HepG2 (cell line): Measurements from ENCODE around the gene RPSA. TPM values are rescaled to one million over a fixed set of nuclear protein-coding genes. Genes with fewer than 3 reads are reported as not detected.

ENCODE experiments used
- ATAC-seq: fragments of 200-7000 bp; cut with Tn5 transposase; 3 replicates; pipeline ENCODE4 v1.9.1; 2020; ENCODE audit warnings: mild to moderate bottlenecking, moderate library complexity
- BruUV-seq: library from RNA; stranded (reverse); fragments of 400-500 nt; replicated peaks from 2 replicates; lab custom pipeline; 2021; lab: Mats Ljungman, UMichigan
- CTCF ChIA-PET: fragments of 300-600 bp; formaldehyde crosslinking; extraction: SDS; loops from one replicate; lab custom pipeline; 2021; ENCODE audit warnings: low total read pairs, inconsistent platforms, low intra/inter-chr PET ratio; lab: Yijun Ruan, JAX
- POLR2A ChIA-PET: fragments of 350-600 bp; sonication (Branson Sonifier 250); formaldehyde crosslinking; loops from one replicate; lab custom pipeline; 2020; ENCODE audit warnings: antibody characterized with exemption, inconsistent platforms; lab: Yijun Ruan, JAX
- DNase-seq: peaks from one replicate; pipeline ENCODE4 v3.0.0-alpha.2; 2015; ENCODE audit warnings: low spot score
- FAIRE-seq: peaks from 3 replicates; lab custom pipeline; 2011; peaks lifted over from hg19 to GRCh38; lab: Jason Lieb, UNC
- H2AFZ ChIP-seq: one replicate; pipeline ENCODE4 v1.6.1; 2011; ENCODE audit warnings: low read length, inconsistent platforms
- H3K27ac ChIP-seq: fragments of 300-600 bp; 3 replicates; pipeline ENCODE4 v1.8.0; 2011; ENCODE audit warnings: mixed run types, mild to moderate bottlenecking, mixed read lengths, low read length, inconsistent platforms; ENCODE audit not compliant: insufficient read depth; ENCODE audit errors: extremely low read length
- H3K27me3 ChIP-seq, 2 experiments: fragments of 200-600 bp in 1 of 2; 2 replicates in 1 of 2; 3 replicates in 1 of 2; pipeline versions ENCODE4 v1.6.0 to v1.8.0; 2011; ENCODE audit warnings: low read length in 2 of 2, mild to moderate bottlenecking in 2 of 2, moderate library complexity in 2 of 2, inconsistent platforms in 1 of 2; ENCODE audit not compliant: insufficient read depth in 2 of 2, control insufficient read depth in 1 of 2
- H3K36me3 ChIP-seq, 2 experiments: fragments of 200-600 bp in 1 of 2; replicated peaks in 1 of 2; 2 replicates in 1 of 2; 3 replicates in 1 of 2; pipeline versions ENCODE4 v1.5.1 to v1.8.0; 2011; ENCODE audit warnings: low read length in 2 of 2, inconsistent platforms in 1 of 2; ENCODE audit not compliant: insufficient read depth in 2 of 2, control insufficient read depth in 1 of 2
- H3K4me1 ChIP-seq: 2 replicates; pipeline ENCODE4 v1.5.1; 2012; ENCODE audit warnings: low read length, inconsistent platforms; ENCODE audit not compliant: insufficient read depth
- H3K4me2 ChIP-seq: 2 replicates; pipeline ENCODE4 v1.6.0; 2011; ENCODE audit warnings: low read depth, low read length, inconsistent platforms
- H3K4me3 ChIP-seq, 3 experiments: fragments of 200-600 bp in 1 of 3; sonication (generic), shearing (Covaris generic) in 1 of 3; replicated peaks in 1 of 3; 2 replicates each; pipeline ENCODE4 v1.5.1; 2011 to 2016; ENCODE audit warnings: low read length in 3 of 3, inconsistent platforms in 2 of 3, low read depth in 2 of 3, mild to moderate bottlenecking in 2 of 3, control low read depth in 1 of 3, mixed read lengths in 1 of 3; ENCODE audit not compliant: insufficient read depth in 1 of 3
- H3K79me2 ChIP-seq: one replicate; pipeline ENCODE4 v1.6.1; 2011; ENCODE audit warnings: low read length, inconsistent platforms; ENCODE audit not compliant: insufficient read depth
- H3K9ac ChIP-seq: 2 replicates; pipeline ENCODE4 v1.6.0; 2011; ENCODE audit warnings: mild to moderate bottlenecking, low read depth, low read length, inconsistent platforms; ENCODE audit not compliant: insufficient read depth
- H3K9me3 ChIP-seq: 2 replicates; pipeline ENCODE4 v1.5.1; 2012; ENCODE audit warnings: mild to moderate bottlenecking, low read length
- H4K20me1 ChIP-seq: 2 replicates; pipeline ENCODE4 v1.6.0; 2011; ENCODE audit warnings: inconsistent platforms, mild to moderate bottlenecking, low read length, moderate library complexity; ENCODE audit not compliant: insufficient read depth
- AGO2 ChIP-seq: fragments of 200-400 bp; formaldehyde crosslinking; optimal IDR thresholded peaks from 2 replicates; pipeline ENCODE3; 2017; ENCODE audit warnings: mild to moderate bottlenecking, low read depth, low read length, moderate library complexity
- CHD2 ChIP-seq: IDR thresholded peaks from 2 replicates; pipeline ENCODE4 v1.6.1; 2011; ENCODE audit warnings: low read depth, low read length, improper control_type of control experiment
- ELF4 ChIP-seq: sonication (generic); formaldehyde crosslinking; IDR thresholded peaks from 2 replicates; pipeline ENCODE4 v1.5.0; 2020; ENCODE audit warnings: missing genetic modification reagents, mild to moderate bottlenecking, moderate library complexity, borderline replicate concordance
- MZF1 ChIP-seq: sonication (generic); formaldehyde crosslinking; IDR thresholded peaks from 2 replicates; pipeline ENCODE4 v1.8.1; 2023; ENCODE audit warnings: mild to moderate bottlenecking, missing genetic modification reagents, borderline replicate concordance
- NPAS2 ChIP-seq: sonication (generic); formaldehyde crosslinking; IDR thresholded peaks from 2 replicates; pipeline ENCODE4 v1.8.0; 2022; ENCODE audit warnings: mild to moderate bottlenecking, missing genetic modification reagents, borderline replicate concordance
- SALL1 ChIP-seq: sonication (generic); formaldehyde crosslinking; IDR thresholded peaks from 2 replicates; pipeline ENCODE4 v1.8.0; 2022; ENCODE audit warnings: mild to moderate bottlenecking, missing genetic modification reagents
- TGIF2 ChIP-seq: IDR thresholded peaks from 2 replicates; pipeline ENCODE4 v1.6.1; 2016; ENCODE audit warnings: control low read depth, missing compliant biosample characterization
- ZNF768 ChIP-seq: sonication (generic); formaldehyde crosslinking; IDR thresholded peaks from 2 replicates; pipeline ENCODE4 v1.4.0; 2020; ENCODE audit warnings: missing genetic modification reagents
- ZSCAN31 ChIP-seq: sonication (generic); formaldehyde crosslinking; IDR thresholded peaks from 2 replicates; pipeline ENCODE4 v1.5.0; 2020; ENCODE audit warnings: low read depth, mild to moderate bottlenecking, missing genetic modification reagents
- WGBS: methylation state at CpG from one replicate; pipeline ENCODE4 v1.1.6; 2017; ENCODE audit warnings: low lambda C conversion rate; 5-methylcytosine and 5-hydroxymethylcytosine counted together
- in situ Hi-C: cut with HindIII; loops from 2 replicates; pipeline ENCODE4 v1.10.0; 2017; ENCODE audit warnings: low pct_unique_long_range_greater_than_20kb; ENCODE audit not compliant: extremely low pct_ligation_motif_present
- intact Hi-C: fragments of 100-400 bp; cut with micrococcal nuclease; formaldehyde crosslinking; loops from one replicate; pipeline ENCODE4 v1.10.0; 2022; ENCODE audit not compliant: unreplicated experiment
- polyA plus RNA-seq, 8 experiments: library from polyadenylated mRNA; depleted of rRNA in 3 of 8; stranded (reverse) in 7 of 8; unstranded in 1 of 8; fragments of >200 nt; fragmentation: Illumina TruSeq in 4 of 8; extraction: Trizol in 4 of 8; gene quantifications; 2 replicates each; pipeline versions ENCODE4 v1.2.1 to v1.2.3, GENCODE V29; 2011 to 2016; ENCODE audit warnings: low read depth in 4 of 8, missing spikeins in 1 of 8, mixed read lengths in 1 of 8; ENCODE audit not compliant: insufficient read depth in 1 of 8
- total RNA-seq, 5 experiments: library from RNA; depleted of rRNA; stranded (reverse); fragments of >200 nt; fragmentation: Illumina TruSeq; extraction: Trizol; gene quantifications; 2 replicates each; pipeline ENCODE4 v1.2.3, GENCODE V29; 2016; ENCODE audit warnings: low read depth in 1 of 5
- TF ChIP-seq, protein P1 (sequence below): sonication (generic); formaldehyde crosslinking; IDR thresholded peaks from 2 replicates; pipeline ENCODE4 v1.5.1; 2020; ENCODE audit warnings: mild to moderate bottlenecking, missing genetic modification reagents, moderate library complexity
- TF ChIP-seq, protein P2 (sequence below): sonication (generic); formaldehyde crosslinking; IDR thresholded peaks from 2 replicates; pipeline ENCODE4 v1.4.0; 2020; ENCODE audit warnings: missing genetic modification reagents, borderline replicate concordance

Gene RPSA
- total and polyA plus RNA-seq, 2 of the 13 experiments (the other 11 are each of a cell fraction or from before 2014, with no cell fraction given), result 1,683 to 3,226 TPM

DNA sequence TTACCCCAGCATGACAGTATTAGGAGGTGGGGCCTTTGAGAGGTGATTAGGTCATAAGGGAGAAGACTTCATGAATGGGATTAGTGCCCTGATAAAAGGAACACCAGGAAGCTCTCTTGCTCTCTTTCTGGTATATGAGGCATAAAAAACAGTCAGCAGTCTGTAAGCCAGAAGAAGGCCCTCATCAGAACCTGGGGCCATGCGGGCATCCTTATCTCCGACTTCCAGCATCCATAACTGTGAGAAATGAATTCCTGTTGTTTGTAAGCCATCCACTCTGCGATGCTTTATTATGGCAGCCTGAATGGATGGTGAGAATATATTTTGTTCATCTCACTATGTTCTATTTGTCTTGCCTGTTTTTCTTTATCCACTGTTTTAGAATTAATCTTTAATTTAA lies 43.3 kb downstream of the RPSA start:
- in situ Hi-C loops, result loop anchor here (5.0 kb wide), 1 partner anchor 53 kb away; no protein-coding TSS in a partner anchor

More for the DNA sequence above, 43.3 kb downstream of the RPSA start:
- WGBS, result 20% methylated on average over 3 of the region's 3 CpGs
- Histone ChIP-seq H2AFZ (no peak overlapping the region), H3K79me2 (no peaks in the 10 kb centered on the region), H3K36me3 (no peaks in the 10 kb centered on the region), H3K4me1 (no peaks in the 10 kb centered on the region), H4K20me1 (no peaks in the 10 kb centered on the region), H3K27ac (no peak overlapping the region), H3K4me2 (no peak overlapping the region), H3K9ac (no peak overlapping the region), H3K4me3 (no peak overlapping the region), H3K9me3 (no peaks in the 10 kb centered on the region), H3K27me3 (no peaks in the 10 kb centered on the region; a peak in 2 of 5 replicates)
- no peak for TF ChIP-seq MZF1 (CRISPR knock-in tag)
- no peak for TF ChIP-seq ELF4
- no peak for TF ChIP-seq AGO2
- TF ChIP-seq TGIF2 (CRISPR knock-in tag), result no peak
- no peak for TF ChIP-seq CHD2
- no peak for TF ChIP-seq ZSCAN31 (CRISPR knock-in tag)
- TF ChIP-seq, protein P1, sequence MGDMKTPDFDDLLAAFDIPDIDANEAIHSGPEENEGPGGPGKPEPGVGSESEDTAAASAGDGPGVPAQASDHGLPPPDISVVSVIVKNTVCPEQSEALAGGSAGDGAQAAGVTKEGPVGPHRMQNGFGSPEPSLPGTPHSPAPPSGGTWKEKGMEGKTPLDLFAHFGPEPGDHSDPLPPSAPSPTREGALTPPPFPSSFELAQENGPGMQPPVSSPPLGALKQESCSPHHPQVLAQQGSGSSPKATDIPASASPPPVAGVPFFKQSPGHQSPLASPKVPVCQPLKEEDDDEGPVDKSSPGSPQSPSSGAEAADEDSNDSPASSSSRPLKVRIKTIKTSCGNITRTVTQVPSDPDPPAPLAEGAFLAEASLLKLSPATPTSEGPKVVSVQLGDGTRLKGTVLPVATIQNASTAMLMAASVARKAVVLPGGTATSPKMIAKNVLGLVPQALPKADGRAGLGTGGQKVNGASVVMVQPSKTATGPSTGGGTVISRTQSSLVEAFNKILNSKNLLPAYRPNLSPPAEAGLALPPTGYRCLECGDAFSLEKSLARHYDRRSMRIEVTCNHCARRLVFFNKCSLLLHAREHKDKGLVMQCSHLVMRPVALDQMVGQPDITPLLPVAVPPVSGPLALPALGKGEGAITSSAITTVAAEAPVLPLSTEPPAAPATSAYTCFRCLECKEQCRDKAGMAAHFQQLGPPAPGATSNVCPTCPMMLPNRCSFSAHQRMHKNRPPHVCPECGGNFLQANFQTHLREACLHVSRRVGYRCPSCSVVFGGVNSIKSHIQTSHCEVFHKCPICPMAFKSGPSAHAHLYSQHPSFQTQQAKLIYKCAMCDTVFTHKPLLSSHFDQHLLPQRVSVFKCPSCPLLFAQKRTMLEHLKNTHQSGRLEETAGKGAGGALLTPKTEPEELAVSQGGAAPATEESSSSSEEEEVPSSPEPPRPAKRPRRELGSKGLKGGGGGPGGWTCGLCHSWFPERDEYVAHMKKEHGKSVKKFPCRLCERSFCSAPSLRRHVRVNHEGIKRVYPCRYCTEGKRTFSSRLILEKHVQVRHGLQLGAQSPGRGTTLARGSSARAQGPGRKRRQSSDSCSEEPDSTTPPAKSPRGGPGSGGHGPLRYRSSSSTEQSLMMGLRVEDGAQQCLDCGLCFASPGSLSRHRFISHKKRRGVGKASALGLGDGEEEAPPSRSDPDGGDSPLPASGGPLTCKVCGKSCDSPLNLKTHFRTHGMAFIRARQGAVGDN (CRISPR knock-in tag), result no peak
- TF ChIP-seq SALL1 (CRISPR knock-in tag), result no peak
- TF ChIP-seq, protein P2, sequence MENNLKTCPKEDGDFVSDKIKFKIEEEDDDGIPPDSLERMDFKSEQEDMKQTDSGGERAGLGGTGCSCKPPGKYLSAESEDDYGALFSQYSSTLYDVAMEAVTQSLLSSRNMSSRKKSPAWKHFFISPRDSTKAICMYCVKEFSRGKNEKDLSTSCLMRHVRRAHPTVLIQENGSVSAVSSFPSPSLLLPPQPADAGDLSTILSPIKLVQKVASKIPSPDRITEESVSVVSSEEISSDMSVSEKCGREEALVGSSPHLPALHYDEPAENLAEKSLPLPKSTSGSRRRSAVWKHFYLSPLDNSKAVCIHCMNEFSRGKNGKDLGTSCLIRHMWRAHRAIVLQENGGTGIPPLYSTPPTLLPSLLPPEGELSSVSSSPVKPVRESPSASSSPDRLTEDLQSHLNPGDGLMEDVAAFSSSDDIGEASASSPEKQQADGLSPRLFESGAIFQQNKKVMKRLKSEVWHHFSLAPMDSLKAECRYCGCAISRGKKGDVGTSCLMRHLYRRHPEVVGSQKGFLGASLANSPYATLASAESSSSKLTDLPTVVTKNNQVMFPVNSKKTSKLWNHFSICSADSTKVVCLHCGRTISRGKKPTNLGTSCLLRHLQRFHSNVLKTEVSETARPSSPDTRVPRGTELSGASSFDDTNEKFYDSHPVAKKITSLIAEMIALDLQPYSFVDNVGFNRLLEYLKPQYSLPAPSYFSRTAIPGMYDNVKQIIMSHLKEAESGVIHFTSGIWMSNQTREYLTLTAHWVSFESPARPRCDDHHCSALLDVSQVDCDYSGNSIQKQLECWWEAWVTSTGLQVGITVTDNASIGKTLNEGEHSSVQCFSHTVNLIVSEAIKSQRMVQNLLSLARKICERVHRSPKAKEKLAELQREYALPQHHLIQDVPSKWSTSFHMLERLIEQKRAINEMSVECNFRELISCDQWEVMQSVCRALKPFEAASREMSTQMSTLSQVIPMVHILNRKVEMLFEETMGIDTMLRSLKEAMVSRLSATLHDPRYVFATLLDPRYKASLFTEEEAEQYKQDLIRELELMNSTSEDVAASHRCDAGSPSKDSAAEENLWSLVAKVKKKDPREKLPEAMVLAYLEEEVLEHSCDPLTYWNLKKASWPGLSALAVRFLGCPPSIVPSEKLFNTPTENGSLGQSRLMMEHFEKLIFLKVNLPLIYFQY (CRISPR knock-in tag), result no peak
- TF ChIP-seq NPAS2, result no peak
- TF ChIP-seq ZNF768 (CRISPR knock-in tag), result no peak
- BruUV-seq, result no TSS peak
- ATAC-seq, result no peak
- ChIA-PET CTCF (interaction anchor here (3.2 kb wide), 1 partner anchor 49 kb away, joined by 43 read pairs; no protein-coding TSS in a partner anchor), POLR2A (no interaction called here)
- FAIRE-seq, result no peak
- DNase-seq, result no peak
- intact Hi-C loops, result loop anchor here (5.0 kb wide), 1 partner anchor 543 kb away; no protein-coding TSS in a partner anchor
